Fibroblast of skin of right quadriceps (primary cell): ENCODE results near the gene PIP4K2C.

Experiments
- DNase-seq: peaks from one replicate; pipeline ENCODE4 v3.0.0-alpha.2; 2013

PIP4K2C gene

DNA sequence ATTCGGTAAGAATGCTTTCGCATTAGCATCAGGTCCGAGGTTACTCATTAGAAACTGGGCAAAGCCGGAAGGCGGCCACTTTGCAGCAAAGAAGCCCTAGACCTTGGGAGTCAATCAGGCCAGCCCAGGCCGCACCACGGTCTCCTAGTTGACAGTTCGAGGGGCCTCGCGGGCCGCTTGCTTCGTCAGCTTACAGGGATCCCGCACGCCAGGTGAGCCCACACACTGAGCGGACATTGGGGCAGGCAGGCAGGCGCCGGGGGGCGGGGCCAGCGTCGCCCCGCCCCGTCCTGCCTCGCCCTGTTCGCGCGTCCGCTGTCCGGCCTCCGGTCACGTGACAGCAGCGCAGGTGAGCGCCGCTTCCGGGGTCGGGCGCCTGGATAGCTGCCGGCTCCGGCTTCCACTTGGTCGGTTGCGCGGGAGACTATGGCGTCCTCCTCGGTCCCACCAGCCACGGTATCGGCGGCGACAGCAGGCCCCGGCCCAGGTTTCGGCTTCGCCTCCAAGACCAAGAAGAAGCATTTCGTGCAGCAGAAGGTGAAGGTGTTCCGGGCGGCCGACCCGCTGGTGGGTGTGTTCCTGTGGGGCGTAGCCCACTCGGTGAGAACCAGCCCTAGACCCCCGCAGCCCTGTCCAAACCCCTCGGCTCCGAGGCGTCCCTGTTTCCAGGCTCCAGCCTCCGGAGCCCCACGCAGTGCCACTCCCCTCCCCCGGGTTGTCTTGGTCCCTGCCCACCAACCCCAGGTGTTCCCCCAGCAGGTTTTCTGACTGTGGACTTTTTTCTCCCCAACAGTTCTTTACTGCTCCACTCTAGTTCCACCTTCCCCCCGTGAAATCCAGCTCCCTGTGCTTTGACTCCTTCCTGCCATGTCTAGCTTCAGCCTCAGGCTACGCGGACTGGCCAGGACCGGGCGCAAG lies at the start of gene PIP4K2C:
TSS of gene PIP4K2C (plus strand) at position 329 of the 918 bp plus-strand sequence. CDS start at position 427, 98 bp downstream.
- DNase-seq, result peak; percentile 33

DNA sequence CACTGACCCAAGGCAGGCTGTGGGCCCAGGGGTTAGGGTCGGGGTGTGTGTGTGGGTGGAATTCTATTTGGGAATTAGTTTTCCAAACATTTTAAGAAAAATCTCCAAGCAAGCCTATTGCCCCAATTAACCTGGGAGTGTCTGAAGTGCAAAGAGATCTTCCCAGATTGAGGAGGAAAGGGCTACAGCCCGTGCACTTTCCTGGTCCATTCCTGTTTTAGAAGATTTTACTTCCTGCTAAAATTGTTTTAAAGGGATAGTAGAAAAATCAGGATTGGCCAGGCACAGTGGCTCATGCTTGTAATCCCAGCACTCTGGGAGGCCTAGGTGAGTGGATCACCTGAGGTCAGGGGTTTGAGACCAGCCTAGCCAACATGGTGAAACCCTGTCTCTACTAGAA lies 49.3 kb upstream of the PIP4K2C start:
- DNase-seq, result no peak

GRCh38 chr12:57543581-57543980 lies 47.4 kb upstream of the PIP4K2C start:
- no peak for DNase-seq

- no peak for DNase-seq
Observed at GRCh38 chr12:57545809-57546437, 45.1 kb upstream of the PIP4K2C start.

GRCh38 chr12:57546438-57547287 lies 44.3 kb upstream of the PIP4K2C start, which contains the start of gene DCTN2:
Gene DCTN2, minus strand, starts transcription at chr12:57547192. Its CDS starts 129 bp downstream, at chr12:57547063.
- DNase-seq, result peak; percentile 97

- no peak for DNase-seq
Observed at GRCh38 chr12:57547288-57548012, 43.5 kb upstream of the PIP4K2C start.

GRCh38 chr12:57548013-57548315 lies 43.0 kb upstream of the PIP4K2C start:
- no peak for DNase-seq

DNA sequence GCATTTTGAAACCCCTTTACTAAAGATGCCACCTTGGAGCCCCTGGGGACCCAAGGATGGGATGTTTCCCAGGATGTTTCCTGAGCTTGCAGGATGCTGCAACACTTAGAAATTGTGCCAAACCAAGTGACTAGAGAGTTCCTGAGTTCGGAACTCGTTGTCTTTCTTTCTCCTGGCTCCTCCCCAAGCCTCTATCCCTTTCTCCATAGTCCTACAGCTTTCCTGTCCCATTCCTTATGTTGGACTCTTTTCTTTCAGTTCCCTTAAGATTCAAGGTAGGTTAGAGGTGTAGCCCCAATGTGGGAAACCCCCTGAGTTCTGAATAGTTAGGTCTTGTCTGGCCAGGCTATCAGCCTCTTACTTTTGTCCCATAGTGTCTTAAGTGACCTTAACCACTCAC lies 42.5 kb upstream of the PIP4K2C start:
- no peak for DNase-seq

DNA sequence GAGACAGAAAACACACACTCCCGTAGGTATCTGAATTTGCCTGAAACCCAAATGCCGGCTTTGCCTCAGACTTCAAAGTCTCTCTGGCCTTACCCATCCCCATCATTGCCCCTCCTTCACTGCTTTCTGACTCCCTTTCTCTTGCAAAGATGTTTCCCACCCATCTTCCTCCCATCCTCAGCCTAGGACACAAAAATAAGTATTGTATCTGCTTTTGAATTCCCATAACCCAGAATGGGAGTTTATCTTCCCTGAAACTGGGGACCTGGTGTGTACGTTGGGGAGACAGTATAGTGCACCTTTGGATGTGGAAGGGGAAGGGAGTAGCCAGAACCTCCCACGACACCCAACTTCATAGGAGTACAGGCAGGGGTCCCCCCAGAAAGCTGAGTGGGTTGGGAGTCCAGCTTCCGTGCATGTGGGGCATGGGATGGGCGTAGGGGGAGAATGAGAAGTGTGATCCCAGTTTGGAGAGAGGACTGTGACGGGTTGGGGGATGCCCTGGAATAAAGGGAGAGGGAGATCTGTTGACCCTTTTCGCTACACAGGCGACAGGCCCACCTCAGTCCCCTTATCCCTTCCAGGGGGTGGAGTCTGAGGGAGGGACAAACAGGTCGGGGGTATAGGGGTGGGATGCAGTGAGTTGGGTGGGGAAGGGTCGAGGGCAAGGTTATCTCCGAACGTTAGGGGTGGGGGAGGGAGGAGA lies 41.6 kb upstream of the PIP4K2C start:
- no peak for DNase-seq

DNA sequence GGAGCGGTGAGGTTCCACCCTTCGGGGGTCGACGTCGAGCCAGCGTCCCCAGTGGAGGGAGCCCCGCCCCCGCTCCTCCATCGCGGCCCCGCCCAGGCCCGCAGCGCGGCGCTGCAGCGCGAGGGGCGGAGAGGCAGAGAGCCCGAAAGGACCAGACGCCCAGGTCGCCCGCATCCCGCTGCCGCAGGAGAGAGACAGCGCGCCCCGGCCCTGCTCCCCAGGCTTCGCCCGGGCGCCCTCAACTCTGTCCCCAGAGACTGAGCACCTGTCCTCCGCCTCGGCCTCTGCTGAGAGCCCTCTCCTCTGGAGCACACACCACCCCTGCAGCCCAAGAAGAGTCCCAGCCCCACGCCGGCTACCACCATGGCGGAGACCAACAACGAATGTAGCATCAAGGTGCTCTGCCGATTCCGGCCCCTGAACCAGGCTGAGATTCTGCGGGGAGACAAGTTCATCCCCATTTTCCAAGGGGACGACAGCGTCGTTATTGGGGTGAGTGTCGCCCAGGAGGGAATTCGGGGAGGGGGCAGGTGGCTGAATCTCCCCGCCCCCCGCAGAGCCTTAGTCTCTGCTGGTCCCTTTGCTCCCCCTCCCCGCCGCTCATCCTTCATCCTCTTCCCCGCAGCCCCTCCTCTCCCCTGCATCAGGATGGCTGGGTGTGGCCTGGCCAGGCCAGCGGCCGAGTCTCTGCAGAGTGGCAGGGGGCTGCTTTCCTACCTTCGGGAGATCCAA lies 40.9 kb upstream of the PIP4K2C start, which contains the start of gene KIF5A:
TSS of gene KIF5A (plus strand) at position 136 of the 732 bp plus-strand sequence. CDS start at position 364, 228 bp downstream.
- no peak for DNase-seq

DNA sequence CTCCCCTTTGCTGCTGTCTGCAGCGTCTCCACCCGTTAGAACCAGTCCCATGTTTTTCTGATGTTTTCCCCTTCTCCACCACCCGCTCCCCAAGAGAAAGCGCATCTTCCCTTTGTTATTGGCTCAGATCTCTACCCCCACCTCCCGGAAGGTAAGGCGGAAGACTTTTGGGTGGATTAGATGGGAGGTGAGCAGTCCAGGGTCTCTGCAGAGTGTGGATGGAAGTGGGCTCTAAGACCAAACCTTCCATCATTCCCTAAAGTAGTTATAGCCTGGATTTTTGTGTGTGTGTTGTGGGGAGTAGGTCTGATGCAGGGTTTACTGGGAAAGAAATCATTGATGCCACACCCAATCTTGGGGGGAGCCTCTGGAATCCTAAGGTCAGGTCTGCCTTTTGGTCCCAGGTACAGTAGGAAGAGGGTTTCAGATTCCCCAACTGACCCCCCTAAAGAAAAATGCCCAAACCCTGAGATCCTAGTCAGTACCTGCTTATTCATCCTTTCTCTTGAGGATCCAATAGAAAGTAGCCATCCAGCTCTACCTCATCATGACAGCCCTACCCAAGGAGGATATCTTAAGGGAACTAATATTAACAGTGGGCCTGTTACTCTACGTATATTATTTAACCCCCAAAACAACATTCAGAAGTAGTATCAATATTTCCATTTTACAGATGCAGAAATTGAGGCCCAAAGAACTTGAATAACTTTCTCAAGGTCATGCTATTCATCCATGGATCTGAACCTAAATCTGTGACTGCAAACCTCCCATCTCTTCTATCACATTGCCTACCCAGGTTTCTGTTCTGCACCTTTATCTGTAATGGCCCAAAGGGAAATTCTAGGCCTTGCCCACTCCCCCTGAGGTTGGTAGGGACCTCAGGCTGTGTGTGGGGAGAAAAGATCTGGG lies 40.1 kb upstream of the PIP4K2C start:
- DNase-seq, result no peak

GRCh38 chr12:57551637-57552305 lies 39.2 kb upstream of the PIP4K2C start:
- no peak for DNase-seq

- no peak for DNase-seq
Observed at GRCh38 chr12:57552306-57552651, 38.7 kb upstream of the PIP4K2C start.

DNA sequence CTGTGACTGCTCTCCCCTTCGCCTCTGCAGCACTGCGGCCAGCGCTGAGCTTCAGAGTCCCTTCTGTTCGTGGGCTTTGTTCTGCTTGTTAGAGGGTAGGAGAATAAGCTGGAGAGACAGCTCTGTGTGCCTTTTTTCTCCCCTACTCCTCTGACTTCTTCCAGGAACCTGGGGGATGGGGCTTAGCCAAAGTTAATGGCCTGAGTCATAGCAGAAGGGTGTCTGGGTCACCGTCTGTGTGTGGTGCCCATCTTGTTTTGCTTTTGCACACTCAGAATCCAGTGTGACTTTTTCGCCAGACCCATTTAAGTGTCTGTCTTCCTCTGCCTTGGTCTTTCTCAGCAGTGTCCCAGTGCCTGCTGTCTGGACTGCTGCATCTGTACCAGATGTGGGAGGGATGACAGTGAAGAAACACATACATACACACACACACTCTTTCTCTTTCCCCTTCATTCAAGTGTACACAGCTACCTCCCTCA lies 38.1 kb upstream of the PIP4K2C start:
- peak; percentile 47 for DNase-seq

- no peak for DNase-seq
Observed at GRCh38 chr12:57553343-57554202, 37.4 kb upstream of the PIP4K2C start.

GRCh38 chr12:57554453-57554852 lies 36.5 kb upstream of the PIP4K2C start:
- no peak for DNase-seq

GRCh38 chr12:57554897-57555296 lies 36.1 kb upstream of the PIP4K2C start:
- DNase-seq, result no peak

DNA sequence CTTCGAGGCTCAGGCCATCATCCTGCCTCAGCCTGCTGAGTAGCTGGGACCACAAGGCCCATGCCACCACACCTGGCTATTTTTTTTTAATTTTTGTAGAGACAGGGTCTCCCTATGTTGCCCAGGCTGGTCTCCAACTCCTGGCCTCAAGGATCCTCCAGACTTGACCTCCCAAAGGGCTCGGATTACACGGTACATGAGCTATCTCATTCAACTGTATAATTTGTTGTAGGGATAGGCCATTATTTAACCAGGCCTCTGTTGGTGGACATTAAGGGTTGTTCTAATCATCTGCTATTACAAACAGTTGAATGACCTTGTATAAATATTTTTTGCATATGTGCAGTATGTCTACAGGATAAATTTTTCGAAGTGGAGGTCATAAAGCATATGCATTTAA lies 32.1 kb upstream of the PIP4K2C start:
- no peak for DNase-seq
